Memory B cell (primary cell): Measurements from ENCODE around the gene VPS39.
A peak's percentile ranks its signal among the peaks of the same experiment; 100 is the strongest.
"Not testable (repeated sequence)": the region's sequence is repeated elsewhere in the genome, so short reads cannot be mapped to it uniquely, and the experiment has no call there.

Experiments
- ATAC-seq: fragments of 150-1000 bp; cut with Tn5 transposase; 2 replicates; pipeline ENCODE4 v1.10.0; 2021; ENCODE audit warnings: low read depth, mild to moderate bottlenecking, moderate library complexity
- DNase-seq, 2 donors: peaks; one replicate each; pipeline ENCODE4 v3.0.0; 2022; ENCODE audit warnings: low spot score in 2 of 2
- H3K27ac Mint-ChIP-seq: one replicate; pipeline ENCODE4 v1.8.0; 2022; ENCODE audit warnings: mild to moderate bottlenecking, moderate library complexity, mixed read lengths
- H3K27me3 Mint-ChIP-seq: one replicate; pipeline ENCODE4 v1.8.0; 2022; ENCODE audit warnings: mixed read lengths
- H3K36me3 Mint-ChIP-seq: one replicate; pipeline ENCODE4 v1.8.0; 2022; ENCODE audit warnings: mild to moderate bottlenecking, mixed read lengths
- H3K4me1 Mint-ChIP-seq: one replicate; pipeline ENCODE4 v1.8.0; 2022; ENCODE audit warnings: mixed read lengths
- H3K4me3 Mint-ChIP-seq: one replicate; pipeline ENCODE4 v1.8.0; 2022; ENCODE audit warnings: mild to moderate bottlenecking, moderate library complexity, mixed read lengths
- H3K9me3 Mint-ChIP-seq: one replicate; pipeline ENCODE4 v1.8.0; 2022; ENCODE audit warnings: mixed read lengths

Gene VPS39, protein sequence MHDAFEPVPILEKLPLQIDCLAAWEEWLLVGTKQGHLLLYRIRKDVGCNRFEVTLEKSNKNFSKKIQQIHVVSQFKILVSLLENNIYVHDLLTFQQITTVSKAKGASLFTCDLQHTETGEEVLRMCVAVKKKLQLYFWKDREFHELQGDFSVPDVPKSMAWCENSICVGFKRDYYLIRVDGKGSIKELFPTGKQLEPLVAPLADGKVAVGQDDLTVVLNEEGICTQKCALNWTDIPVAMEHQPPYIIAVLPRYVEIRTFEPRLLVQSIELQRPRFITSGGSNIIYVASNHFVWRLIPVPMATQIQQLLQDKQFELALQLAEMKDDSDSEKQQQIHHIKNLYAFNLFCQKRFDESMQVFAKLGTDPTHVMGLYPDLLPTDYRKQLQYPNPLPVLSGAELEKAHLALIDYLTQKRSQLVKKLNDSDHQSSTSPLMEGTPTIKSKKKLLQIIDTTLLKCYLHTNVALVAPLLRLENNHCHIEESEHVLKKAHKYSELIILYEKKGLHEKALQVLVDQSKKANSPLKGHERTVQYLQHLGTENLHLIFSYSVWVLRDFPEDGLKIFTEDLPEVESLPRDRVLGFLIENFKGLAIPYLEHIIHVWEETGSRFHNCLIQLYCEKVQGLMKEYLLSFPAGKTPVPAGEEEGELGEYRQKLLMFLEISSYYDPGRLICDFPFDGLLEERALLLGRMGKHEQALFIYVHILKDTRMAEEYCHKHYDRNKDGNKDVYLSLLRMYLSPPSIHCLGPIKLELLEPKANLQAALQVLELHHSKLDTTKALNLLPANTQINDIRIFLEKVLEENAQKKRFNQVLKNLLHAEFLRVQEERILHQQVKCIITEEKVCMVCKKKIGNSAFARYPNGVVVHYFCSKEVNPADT

DNA sequence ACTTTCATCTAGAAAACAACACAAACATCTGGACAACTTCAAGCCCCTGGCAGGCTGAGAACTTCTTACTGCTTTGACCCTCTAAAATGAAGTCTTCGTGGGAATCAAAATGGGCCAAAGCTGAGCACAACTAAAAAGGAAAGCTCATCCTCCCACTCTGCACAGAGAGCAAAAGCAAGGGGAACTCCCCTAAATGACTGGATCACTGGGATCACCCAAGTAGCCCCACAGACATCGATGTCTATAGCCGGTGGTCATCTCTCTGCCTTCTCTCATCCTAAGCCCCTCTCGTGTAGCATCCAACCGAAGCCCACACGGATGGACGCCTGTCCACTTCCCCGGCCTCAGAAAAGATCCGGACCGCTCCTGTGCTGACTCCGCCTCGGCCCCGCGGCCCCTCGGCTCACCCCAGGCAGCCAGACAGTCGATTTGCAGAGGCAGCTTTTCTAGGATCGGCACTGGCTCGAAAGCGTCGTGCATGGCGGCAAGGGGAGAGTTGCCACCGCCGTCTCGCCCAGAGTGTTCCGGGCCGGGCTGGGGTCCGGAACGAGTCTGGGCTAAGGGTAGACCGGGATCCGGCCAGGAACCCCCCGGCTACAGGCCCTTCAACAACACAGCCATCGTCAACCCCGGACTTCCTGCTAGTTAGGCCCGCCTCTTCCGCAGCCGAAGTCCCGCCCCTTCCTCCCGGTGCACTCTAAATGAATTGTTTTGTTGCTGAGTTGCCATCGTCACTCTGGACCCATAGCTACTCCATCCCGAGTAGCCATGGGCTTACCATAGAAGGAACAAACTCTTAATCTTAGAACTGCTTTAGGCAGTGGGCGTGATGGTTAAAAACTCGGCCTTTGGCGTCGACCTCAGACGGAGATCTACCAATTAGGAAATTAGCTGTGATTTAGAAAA lies at the start of gene VPS39:
VPS39 (minus strand) TSS at position 631 of the 906 bp plus-strand sequence; CDS start at position 480, 151 bp downstream.
- Mint-ChIP-seq H3K36me3 (peaks cover 18% of the 10 kb centered on the region), H3K9me3 (no peaks in the 10 kb centered on the region), H3K4me3 (peak within 1 kb of the TSS; percentile 95), H3K27ac (peak within 1 kb of the TSS; percentile 97), H3K27me3 (no peaks in the 10 kb centered on the region), H3K4me1 (peaks cover 28% of the 10 kb centered on the region)
- DNase-seq (peak; percentile 71 to 83), ATAC-seq (peak; percentile 98)

DNA sequence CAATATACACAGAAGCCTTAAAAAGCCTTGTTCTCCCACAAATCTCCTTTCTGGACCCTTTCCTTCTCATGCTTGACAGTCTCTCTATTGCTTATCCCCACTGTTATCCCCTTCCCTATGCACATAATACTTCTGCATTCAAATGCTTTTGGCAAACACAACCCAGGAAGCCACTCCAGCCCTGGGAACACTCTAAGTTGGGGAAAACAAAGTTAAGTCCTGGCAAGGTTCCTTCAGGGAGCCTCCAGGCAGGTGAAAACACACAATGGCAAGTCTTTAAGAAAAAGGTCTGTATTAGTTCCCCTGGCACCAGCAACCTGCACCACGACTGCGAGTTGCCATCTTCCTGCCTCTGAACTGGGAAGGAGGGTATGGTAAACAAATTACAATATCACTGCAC lies 45.2 kb upstream of the VPS39 start:
- H3K27ac Mint-ChIP-seq = no peak overlapping the region
- H3K36me3 Mint-ChIP-seq = peaks cover 34% of the 10 kb centered on the region
- peaks cover 8% of the 10 kb centered on the region for H3K9me3 Mint-ChIP-seq
- no peaks in the 10 kb centered on the region for H3K4me1 Mint-ChIP-seq
- DNase-seq (no peak), ATAC-seq (no peak)
- H3K27me3 Mint-ChIP-seq = no peaks in the 10 kb centered on the region
- H3K4me3 Mint-ChIP-seq = no peak overlapping the region

DNA sequence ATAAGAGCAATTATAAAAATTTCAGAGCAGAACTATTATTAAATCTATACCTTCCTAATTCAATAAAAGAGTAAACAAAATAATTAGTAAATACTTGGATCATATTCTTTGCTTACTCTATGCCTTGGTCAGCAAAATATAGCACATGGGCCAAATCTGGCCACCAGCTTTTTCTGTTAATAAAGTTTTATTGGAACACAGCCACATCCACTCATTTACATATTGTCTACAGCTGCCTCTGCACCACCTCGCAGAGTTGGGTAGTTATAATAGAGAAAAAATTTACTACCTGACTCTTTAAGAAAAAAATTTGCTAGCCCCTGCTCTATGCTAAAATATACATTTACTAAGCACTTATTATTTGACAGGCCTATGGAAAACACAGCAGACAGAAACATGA lies 32.7 kb upstream of the VPS39 start:
- Mint-ChIP-seq H3K36me3 (peaks cover 30% of the 10 kb centered on the region), H3K4me3 (no peak overlapping the region), H3K27me3 (no peaks in the 10 kb centered on the region), H3K9me3 (no peaks in the 10 kb centered on the region), H3K4me1 (no peaks in the 10 kb centered on the region), H3K27ac (peak overlapping the region; percentile 60)
- DNase-seq (no peak), ATAC-seq (no peak)

DNA sequence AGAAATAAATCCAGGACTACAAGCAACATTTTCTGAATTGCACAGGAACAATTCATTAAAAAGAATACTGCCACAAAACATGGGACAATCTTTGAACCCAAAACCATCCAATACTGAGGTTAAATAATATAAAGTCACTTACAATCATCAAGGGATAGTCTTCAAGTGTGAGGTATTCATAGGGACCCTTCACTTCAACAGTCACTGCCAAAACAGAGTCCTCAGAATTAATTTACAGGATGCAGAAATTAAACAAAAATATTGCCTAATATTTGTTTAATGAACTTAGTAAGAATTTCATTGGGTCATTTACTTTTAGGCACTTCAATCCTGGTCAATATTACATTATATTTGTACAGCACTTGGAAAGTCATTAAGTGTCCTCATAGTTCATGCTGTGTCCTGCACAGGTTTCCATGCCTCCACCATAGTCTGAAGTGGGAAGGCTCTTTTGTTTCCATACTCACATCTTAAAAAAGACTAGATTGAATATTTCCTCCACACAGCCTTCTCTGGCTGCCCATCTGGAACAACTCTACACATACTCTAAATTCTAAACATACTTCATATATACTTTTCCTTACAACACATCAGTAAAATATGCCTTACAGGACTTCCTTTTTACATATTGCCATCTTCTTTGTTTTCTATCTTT lies 31.6 kb upstream of the VPS39 start:
- no peak for ATAC-seq
- H3K27ac Mint-ChIP-seq = peak overlapping the region; percentile 5
- no peak overlapping the region for H3K4me3 Mint-ChIP-seq
- H3K36me3 Mint-ChIP-seq = peaks cover 37% of the 10 kb centered on the region
- no peaks in the 10 kb centered on the region for H3K4me1 Mint-ChIP-seq
- no peak for DNase-seq
- no peaks in the 10 kb centered on the region for H3K9me3 Mint-ChIP-seq
- no peaks in the 10 kb centered on the region for H3K27me3 Mint-ChIP-seq

DNA sequence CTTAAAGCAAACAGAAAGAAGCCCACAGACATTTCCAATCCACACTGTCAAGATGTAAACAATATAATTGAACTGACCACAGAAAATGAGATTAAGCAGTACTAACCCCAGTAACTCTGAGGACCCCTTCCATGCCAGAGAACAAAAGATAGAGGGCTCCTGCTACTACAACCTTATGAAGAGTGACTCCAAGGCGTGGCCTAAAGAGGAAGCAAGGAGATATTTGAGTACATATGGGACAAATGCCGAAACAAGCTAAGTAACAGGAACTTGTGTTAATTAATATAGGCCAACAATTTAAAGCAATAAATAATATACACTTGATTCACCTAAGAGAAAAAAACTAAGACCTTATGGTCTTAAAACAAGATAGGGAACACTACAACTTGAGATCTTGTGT lies 25.0 kb upstream of the VPS39 start:
- H3K27ac Mint-ChIP-seq = no peak overlapping the region
- DNase-seq (no peak), ATAC-seq (no peak)
- no peaks in the 10 kb centered on the region for H3K4me1 Mint-ChIP-seq
- no peaks in the 10 kb centered on the region for H3K9me3 Mint-ChIP-seq
- no peak overlapping the region for H3K4me3 Mint-ChIP-seq
- peaks cover 29% of the 10 kb centered on the region for H3K36me3 Mint-ChIP-seq
- no peaks in the 10 kb centered on the region for H3K27me3 Mint-ChIP-seq

DNA sequence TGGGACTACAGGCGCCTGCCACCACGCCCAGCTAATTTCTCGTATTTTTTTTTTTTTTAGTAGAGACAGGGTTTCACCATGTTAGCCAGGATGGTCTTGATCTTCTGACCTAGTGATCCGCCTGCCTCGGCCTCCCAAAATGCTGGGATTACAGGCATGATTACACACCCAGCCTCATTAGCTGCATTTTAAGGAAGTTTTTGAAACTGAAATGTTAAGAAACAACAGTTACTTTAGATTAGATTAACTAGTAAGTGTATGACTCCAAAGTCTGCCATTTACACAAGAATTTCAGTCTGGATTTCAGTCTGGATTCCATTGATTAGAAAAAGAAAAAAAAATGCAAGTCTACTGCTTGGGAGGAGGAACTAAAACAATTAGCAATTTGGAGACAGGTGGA lies 24.5 kb upstream of the VPS39 start:
- H3K27ac Mint-ChIP-seq = no peak overlapping the region
- ATAC-seq (no peak), DNase-seq (no peak)
- H3K4me3 Mint-ChIP-seq = no peak overlapping the region
- no peaks in the 10 kb centered on the region for H3K27me3 Mint-ChIP-seq
- H3K36me3 Mint-ChIP-seq = peaks cover 29% of the 10 kb centered on the region
- no peaks in the 10 kb centered on the region for H3K9me3 Mint-ChIP-seq
- H3K4me1 Mint-ChIP-seq = no peaks in the 10 kb centered on the region

DNA sequence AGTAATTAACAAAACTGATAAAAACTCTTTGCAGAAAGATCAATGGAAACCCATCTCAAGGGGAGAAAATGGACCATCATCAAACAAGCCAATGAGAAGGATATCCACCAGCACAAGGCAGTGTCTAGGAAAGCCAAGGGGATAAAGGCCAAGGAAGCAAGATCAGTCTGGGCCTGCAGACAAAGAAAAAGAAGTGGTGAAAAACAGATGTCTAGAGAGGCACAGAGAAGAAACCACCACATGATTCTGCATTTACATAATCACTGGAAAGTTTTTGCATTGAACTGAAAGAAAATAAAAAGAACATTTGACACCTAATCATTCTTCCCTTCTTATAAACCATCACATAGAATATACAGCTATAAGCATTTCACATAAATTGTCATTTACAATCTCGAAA lies 23.0 kb upstream of the VPS39 start:
- peaks cover 30% of the 10 kb centered on the region for H3K36me3 Mint-ChIP-seq
- no peaks in the 10 kb centered on the region for H3K4me1 Mint-ChIP-seq
- no peak overlapping the region for H3K27ac Mint-ChIP-seq
- H3K27me3 Mint-ChIP-seq = no peaks in the 10 kb centered on the region
- no peak overlapping the region for H3K4me3 Mint-ChIP-seq
- ATAC-seq = no peak
- H3K9me3 Mint-ChIP-seq = no peaks in the 10 kb centered on the region
- no peak for DNase-seq

DNA sequence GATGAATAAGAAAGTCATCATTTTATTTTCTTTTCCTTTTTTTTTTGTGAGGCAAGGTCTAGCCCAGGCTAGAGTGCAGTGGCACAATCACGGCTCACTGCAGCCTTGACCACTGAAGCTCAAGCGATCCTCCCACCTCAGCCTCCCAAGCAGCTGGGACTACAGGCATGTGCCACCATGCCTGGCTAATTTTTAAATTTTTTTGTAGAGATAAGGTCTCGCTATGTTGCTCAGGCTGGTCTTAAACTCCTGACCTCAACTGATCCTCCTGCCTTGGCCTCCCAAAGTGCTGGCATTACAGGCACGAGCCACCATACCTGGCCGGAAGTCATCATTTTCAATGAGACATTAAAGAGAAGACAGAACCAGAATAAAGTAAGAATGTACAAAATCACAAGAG lies 20.9 kb upstream of the VPS39 start:
- peaks cover 27% of the 10 kb centered on the region for H3K36me3 Mint-ChIP-seq
- ATAC-seq, H3K27me3 Mint-ChIP-seq, H3K4me1 Mint-ChIP-seq, H3K27ac Mint-ChIP-seq, H3K4me3 Mint-ChIP-seq, H3K9me3 Mint-ChIP-seq, DNase-seq: not testable (repeated sequence)

DNA sequence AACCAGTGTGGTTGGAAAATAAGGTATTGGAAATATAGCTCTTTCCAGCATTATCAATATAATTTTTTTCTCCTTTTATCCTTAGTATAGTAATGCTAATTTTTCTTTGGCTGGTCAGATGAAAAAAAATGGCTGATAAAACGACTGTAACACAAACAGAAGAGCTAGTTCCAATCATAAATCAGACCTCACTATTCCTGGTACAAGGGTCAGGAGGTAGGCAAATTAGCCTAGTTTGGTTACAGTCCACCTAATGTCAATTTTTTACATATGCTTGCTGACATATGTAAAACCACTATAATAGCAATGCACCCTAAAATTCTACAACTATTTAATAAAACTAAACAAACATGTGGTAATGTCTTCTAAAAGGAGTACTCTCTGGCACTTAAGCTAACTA lies 19.9 kb upstream of the VPS39 start:
- Mint-ChIP-seq H3K4me3 (no peak overlapping the region), H3K27ac (peak overlapping the region; percentile 55), H3K27me3 (no peaks in the 10 kb centered on the region), H3K9me3 (no peaks in the 10 kb centered on the region), H3K36me3 (peaks cover 26% of the 10 kb centered on the region), H3K4me1 (no peaks in the 10 kb centered on the region)
- DNase-seq (no peak), ATAC-seq (no peak)

DNA sequence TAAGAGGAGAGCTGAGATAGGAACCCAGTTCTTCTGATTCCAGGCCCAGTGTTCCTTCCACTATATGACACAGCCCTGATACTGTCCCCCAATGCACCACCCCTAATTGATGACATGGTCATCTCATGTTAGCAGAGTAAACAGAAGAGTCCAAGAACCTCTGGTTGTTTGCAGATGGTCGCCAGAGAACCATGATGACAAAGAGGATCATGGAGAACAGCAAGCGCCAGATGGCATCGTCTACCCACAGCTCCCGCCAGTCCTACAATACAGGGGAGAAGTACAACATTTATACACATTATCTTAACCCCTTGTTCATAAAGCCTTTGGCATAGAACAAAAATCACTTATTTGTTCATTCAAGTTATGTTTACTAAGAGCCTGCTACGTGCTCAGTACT lies 18.5 kb upstream of the VPS39 start:
- DNase-seq (no peak), ATAC-seq (no peak)
- H3K27me3 Mint-ChIP-seq = no peaks in the 10 kb centered on the region
- H3K9me3 Mint-ChIP-seq = no peaks in the 10 kb centered on the region
- no peaks in the 10 kb centered on the region for H3K4me1 Mint-ChIP-seq
- H3K27ac Mint-ChIP-seq = no peak overlapping the region
- H3K4me3 Mint-ChIP-seq = no peak overlapping the region
- peaks cover 20% of the 10 kb centered on the region for H3K36me3 Mint-ChIP-seq

DNA sequence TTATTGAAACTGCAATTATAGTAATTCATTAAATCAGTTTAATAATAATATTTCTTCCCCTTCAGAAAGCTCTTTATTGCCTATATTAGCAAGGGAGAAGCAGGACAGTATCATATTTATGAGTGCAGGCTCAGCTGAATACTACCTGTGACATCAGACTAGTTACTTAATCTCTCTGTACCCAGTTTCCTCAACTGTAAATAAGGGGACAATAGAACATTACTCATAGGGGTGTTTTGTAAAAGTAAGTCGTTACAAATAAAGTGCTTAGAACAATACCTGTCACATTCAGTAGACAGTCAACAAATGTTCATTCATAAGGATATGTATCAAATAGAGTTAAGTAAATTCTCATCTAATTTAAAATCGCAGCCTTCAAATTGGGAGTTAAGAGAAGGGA lies 12.1 kb upstream of the VPS39 start:
- Mint-ChIP-seq H3K27me3 (no peaks in the 10 kb centered on the region), H3K4me3 (no peak overlapping the region)

DNA sequence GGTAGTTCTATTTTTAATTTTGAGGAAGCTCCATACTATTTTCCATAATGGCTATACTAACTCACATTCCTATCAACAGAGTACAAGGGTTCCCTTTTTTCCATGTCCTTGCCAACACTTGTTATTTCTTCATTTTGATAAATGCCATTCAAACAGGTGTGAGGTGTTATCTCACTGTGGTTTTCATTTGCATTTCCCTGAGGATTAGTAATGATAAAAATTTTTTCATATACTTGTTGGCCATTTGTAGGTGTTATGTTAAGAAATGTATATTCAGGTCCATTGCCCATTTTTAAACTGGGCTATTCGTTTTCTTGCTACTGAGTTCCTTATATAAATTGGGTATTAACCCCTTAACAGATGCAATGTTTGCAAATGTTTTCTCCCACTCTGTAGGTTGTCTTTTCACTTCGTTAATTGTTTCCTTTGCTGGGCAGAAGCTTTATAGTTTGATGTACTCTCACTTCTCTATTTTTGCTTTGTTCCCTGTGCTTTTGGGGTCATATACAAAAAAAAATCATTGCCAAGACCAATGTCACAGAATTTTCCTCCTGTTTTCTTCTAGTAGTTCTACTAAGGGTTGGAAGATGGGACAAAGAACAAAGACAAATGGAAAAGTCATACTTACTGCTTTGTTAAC lies 11.0 kb upstream of the VPS39 start:
- ATAC-seq (peak; percentile 91), DNase-seq (peak in 1 of 2 donors; percentile 9)
- Mint-ChIP-seq H3K4me1 (peaks cover 23% of the 10 kb centered on the region), H3K27ac (peak overlapping the region; percentile 35), H3K4me3 (peak overlapping the region; percentile 22), H3K9me3 (peaks cover 1% of the 10 kb centered on the region), H3K36me3 (peaks cover 26% of the 10 kb centered on the region), H3K27me3 (no peaks in the 10 kb centered on the region)

More for the DNA sequence above, 12.1 kb upstream of the VPS39 start:
- peaks cover 25% of the 10 kb centered on the region for H3K36me3 Mint-ChIP-seq
- peaks cover 23% of the 10 kb centered on the region for H3K4me1 Mint-ChIP-seq
- ATAC-seq (no peak), DNase-seq (no peak)
- peaks cover 1% of the 10 kb centered on the region for H3K9me3 Mint-ChIP-seq
- H3K27ac Mint-ChIP-seq = no peak overlapping the region

DNA sequence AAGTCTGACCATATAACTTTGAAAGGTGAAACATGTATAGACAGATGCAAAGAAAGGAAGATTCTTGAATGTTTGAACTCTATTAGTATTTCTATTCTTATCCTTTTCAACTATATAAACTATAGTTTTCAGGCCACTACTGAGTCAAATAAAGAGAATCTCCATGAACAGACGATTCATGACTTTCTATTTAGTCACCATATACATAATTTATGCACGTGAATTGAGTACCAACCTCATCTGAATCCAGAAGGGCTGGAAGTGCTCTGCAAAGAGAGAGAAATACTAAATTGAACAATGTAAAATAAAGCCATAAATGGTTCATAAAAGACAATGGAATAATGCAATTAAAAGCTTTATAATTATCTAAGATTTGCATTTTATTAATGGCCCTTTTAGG lies 9.5 kb upstream of the VPS39 start:
- Mint-ChIP-seq H3K4me3 (no peak overlapping the region), H3K9me3 (peaks cover 1% of the 10 kb centered on the region), H3K36me3 (peaks cover 31% of the 10 kb centered on the region), H3K4me1 (peaks cover 23% of the 10 kb centered on the region), H3K27ac (no peak overlapping the region), H3K27me3 (no peaks in the 10 kb centered on the region)
- DNase-seq (no peak), ATAC-seq (no peak)
